B cell (primary cell): ENCODE data around the gene BIRC5. TPM values are rescaled to one million over a fixed set of nuclear protein-coding genes. Genes with fewer than 3 reads are reported as not detected.

Experiments
- ATAC-seq: fragments of 200-7000 bp; cut with Tn5 transposase; one replicate; pipeline ENCODE4 v1.10.0; 2021; ENCODE audit warnings: low read depth, mild to moderate bottlenecking, moderate number of reproducible peaks, moderate library complexity
- CTCF ChIA-PET: fragments of 350-600 bp; sonication (Branson Sonifier 250); formaldehyde crosslinking; loops from one replicate; lab custom pipeline; 2021; ENCODE audit warnings: antibody characterized with exemption, inconsistent platforms; lab: Charles Lee
- POLR2A ChIA-PET: fragments of 350-600 bp; sonication (Branson Sonifier 250); formaldehyde crosslinking; loops from one replicate; lab custom pipeline; 2021; ENCODE audit warnings: antibody characterized with exemption; lab: Charles Lee
- DNase-seq: peaks from one replicate; pipeline ENCODE4 v3.0.0; 2013
- H2AFZ ChIP-seq: 2 replicates; pipeline ENCODE4 v1.6.1; 2012; ENCODE audit warnings: mild to moderate bottlenecking, low read depth, low read length; ENCODE audit not compliant: insufficient read depth, poor library complexity, severe bottlenecking
- H3K27ac ChIP-seq, 2 donors: 1 replicate in 1 of 2; 2 replicates in 1 of 2; pipeline ENCODE4 v1.5.1; 2012 to 2013; ENCODE audit warnings: low read length in 2 of 2, mild to moderate bottlenecking in 2 of 2, moderate library complexity in 1 of 2
- H3K27me3 ChIP-seq, 4 experiments: fragments of 200-600 bp in 1 of 4; sonication (generic) in 1 of 4; replicated peaks in 1 of 4; 1 replicate in 2 of 4; 2 replicates in 2 of 4; pipeline versions ENCODE4 v1.6.1 to v1.7.0; 2013 to 2016; ENCODE audit warnings: low read length in 3 of 4, mild to moderate bottlenecking in 2 of 4, mixed read lengths in 1 of 4, moderate library complexity in 1 of 4; ENCODE audit not compliant: insufficient read depth in 4 of 4, control insufficient read depth in 3 of 4; ENCODE audit errors: control extremely low read depth in 1 of 4
- H3K36me3 ChIP-seq, 2 experiments: replicated peaks in 1 of 2; 1 replicate in 1 of 2; 2 replicates in 1 of 2; pipeline versions ENCODE4 v1.6.1 to v1.7.1; 2013; ENCODE audit warnings: low read length in 1 of 2; ENCODE audit not compliant: insufficient read depth in 2 of 2, control insufficient read depth in 1 of 2; ENCODE audit errors: control extremely low read depth in 1 of 2, extremely low read depth in 1 of 2
- H3K4me1 ChIP-seq, 2 donors: fragments of 200-600 bp in 1 of 2; sonication (generic) in 1 of 2; 1 replicate in 1 of 2; 2 replicates in 1 of 2; pipeline versions ENCODE4 v1.5.1 to v1.6.1; 2013 to 2017; ENCODE audit warnings: low read length in 2 of 2; ENCODE audit not compliant: control insufficient read depth in 2 of 2, insufficient read depth in 2 of 2
- H3K4me2 ChIP-seq: replicated peaks from 2 replicates; pipeline ENCODE3; 2012; ENCODE audit warnings: mild to moderate bottlenecking, low read depth, low read length; ENCODE audit not compliant: poor library complexity, severe bottlenecking
- H3K4me3 ChIP-seq, 5 experiments: fragments of 200-600 bp in 1 of 5; sonication (generic) in 1 of 5; 1 replicate in 3 of 5; 2 replicates in 2 of 5; pipeline versions ENCODE4 v1.5.1 to v1.7.0; 2011 to 2016; ENCODE audit warnings: low read length in 4 of 5, mild to moderate bottlenecking in 4 of 5, low read depth in 2 of 5, control low read depth in 1 of 5, moderate library complexity in 1 of 5; ENCODE audit not compliant: insufficient read depth in 1 of 5; ENCODE audit errors: control extremely low read depth in 1 of 5, extremely low read depth in 1 of 5
- H3K79me2 ChIP-seq: fragments of 200-600 bp; sonication (generic); one replicate; pipeline ENCODE4 v1.6.0; 2016; ENCODE audit warnings: low read length; ENCODE audit not compliant: control insufficient read depth, insufficient read depth
- H3K9ac ChIP-seq: fragments of 200-600 bp; sonication (generic); 2 replicates; pipeline ENCODE4 v1.6.1; 2017; ENCODE audit warnings: mild to moderate bottlenecking, low read length, moderate library complexity
- H3K9me3 ChIP-seq, 3 donors: one replicate each; pipeline versions ENCODE4 v1.6.1 to v1.7.1; 2013; ENCODE audit warnings: low read length in 2 of 3; ENCODE audit not compliant: control insufficient read depth in 2 of 3, insufficient read depth in 1 of 3; ENCODE audit errors: control extremely low read depth in 1 of 3
- H4K20me1 ChIP-seq: 2 replicates; pipeline ENCODE4 v1.6.0; 2012; ENCODE audit warnings: mild to moderate bottlenecking, low read length; ENCODE audit not compliant: insufficient read depth, control insufficient read depth, poor library complexity, severe bottlenecking
- H3K27ac Mint-ChIP-seq: one replicate; pipeline ENCODE4 v1.8.0; 2021; ENCODE audit warnings: mixed read lengths
- H3K27me3 Mint-ChIP-seq: one replicate; pipeline ENCODE4 v1.8.0; 2021; ENCODE audit warnings: mixed read lengths
- H3K4me1 Mint-ChIP-seq: one replicate; pipeline ENCODE4 v1.8.0; 2021; ENCODE audit warnings: mixed read lengths
- H3K4me3 Mint-ChIP-seq: one replicate; pipeline ENCODE4 v1.8.0; 2021; ENCODE audit warnings: mixed read lengths
- H3K9me3 Mint-ChIP-seq: one replicate; pipeline ENCODE4 v1.8.0; 2022; ENCODE audit warnings: mixed read lengths; ENCODE audit not compliant: insufficient read depth
- EZH2 ChIP-seq: IDR thresholded peaks from 2 replicates; pipeline ENCODE4 v1.6.1; 2012; ENCODE audit warnings: borderline replicate concordance, low read depth, mild to moderate bottlenecking, moderate library complexity, low read length; ENCODE audit not compliant: insufficient read depth, poor library complexity, severe bottlenecking
- WGBS: methylation state at CpG from one replicate; pipeline ENCODE4 v1.1.5; 2013; ENCODE audit warnings: missing lambda C conversion rate; ENCODE audit not compliant: insufficient coverage; 5-methylcytosine and 5-hydroxymethylcytosine counted together
- intact Hi-C: fragments of 100-400 bp; cut with micrococcal nuclease; formaldehyde crosslinking; loops from one replicate; pipeline ENCODE4 v1.10.0; 2022
- polyA plus RNA-seq: library from polyadenylated mRNA; depleted of rRNA; stranded (reverse); fragments of >200 nt; gene quantifications from 2 replicates; pipeline ENCODE4 v1.2.3, GENCODE V29; 2012
- total RNA-seq, 2 donors: library from RNA; stranded (reverse); fragments of 120-200 nt in 1 of 2; gene quantifications; 1 replicate in 1 of 2; 2 replicates in 1 of 2; pipeline versions ENCODE4 v1.2.3 to v1.2.4, GENCODE V29; 2013 to 2022
- TF ChIP-seq, protein P1 (sequence below): fragments of 200-600 bp; IDR thresholded peaks from one replicate; pipeline ENCODE4 v1.8.0; 2022; ENCODE audit warnings: antibody characterized with exemption, mild to moderate bottlenecking

Gene BIRC5
- total and polyA plus RNA-seq, 2 donors (not counting 1 experiment from before 2014, with no cell fraction given): 0.33 to 0.84 TPM

DNA sequence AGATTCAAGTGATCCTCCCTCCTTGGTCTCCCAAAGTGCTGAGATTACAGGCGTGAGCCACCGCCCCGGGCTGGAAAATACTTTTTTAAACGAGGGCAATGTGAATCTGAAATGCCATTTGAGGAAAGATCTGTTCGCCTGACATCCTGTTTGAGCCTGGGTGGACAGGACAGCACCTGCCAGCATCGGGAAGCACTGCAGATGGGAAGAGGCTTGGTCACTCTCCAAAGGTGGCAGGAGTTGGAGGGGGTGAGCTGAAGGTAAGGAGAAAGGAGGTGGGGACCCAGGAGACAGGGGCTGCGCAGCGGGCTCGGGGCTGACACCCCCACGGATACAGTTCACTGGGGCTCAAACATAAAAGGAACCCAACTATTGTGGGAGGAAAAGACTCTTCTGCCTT lies 3.9 kb upstream of the BIRC5 start:
- Histone ChIP-seq H3K9me3 (no peaks in the 10 kb centered on the region), H3K79me2 (peaks cover 10% of the 10 kb centered on the region), H3K4me3 (no peak overlapping the region), H3K27ac (no peak overlapping the region), H3K4me1 (peaks cover 4 to 8% of the 10 kb centered on the region in 2 donors), H3K4me2 (no peak overlapping the region), H2AFZ (no peak overlapping the region), H4K20me1 (no peaks in the 10 kb centered on the region), H3K27me3 (no peaks in the 10 kb centered on the region), H3K36me3 (no peaks in the 10 kb centered on the region), H3K9ac (no peak overlapping the region)
- POLR2A ChIA-PET: interaction anchor here (0.5 to 0.7 kb wide), 3 partner anchors 16 to 52 kb away, joined by 5 to 6 read pairs (median 5); no protein-coding TSS in a partner anchor
- Mint-ChIP-seq H3K9me3 (no peaks in the 10 kb centered on the region), H3K4me1 (peaks cover 7% of the 10 kb centered on the region), H3K4me3 (no peak overlapping the region), H3K27ac (no peak overlapping the region), H3K27me3 (no peaks in the 10 kb centered on the region)
- no peak for TF ChIP-seq EZH2
- TF ChIP-seq, protein P1, sequence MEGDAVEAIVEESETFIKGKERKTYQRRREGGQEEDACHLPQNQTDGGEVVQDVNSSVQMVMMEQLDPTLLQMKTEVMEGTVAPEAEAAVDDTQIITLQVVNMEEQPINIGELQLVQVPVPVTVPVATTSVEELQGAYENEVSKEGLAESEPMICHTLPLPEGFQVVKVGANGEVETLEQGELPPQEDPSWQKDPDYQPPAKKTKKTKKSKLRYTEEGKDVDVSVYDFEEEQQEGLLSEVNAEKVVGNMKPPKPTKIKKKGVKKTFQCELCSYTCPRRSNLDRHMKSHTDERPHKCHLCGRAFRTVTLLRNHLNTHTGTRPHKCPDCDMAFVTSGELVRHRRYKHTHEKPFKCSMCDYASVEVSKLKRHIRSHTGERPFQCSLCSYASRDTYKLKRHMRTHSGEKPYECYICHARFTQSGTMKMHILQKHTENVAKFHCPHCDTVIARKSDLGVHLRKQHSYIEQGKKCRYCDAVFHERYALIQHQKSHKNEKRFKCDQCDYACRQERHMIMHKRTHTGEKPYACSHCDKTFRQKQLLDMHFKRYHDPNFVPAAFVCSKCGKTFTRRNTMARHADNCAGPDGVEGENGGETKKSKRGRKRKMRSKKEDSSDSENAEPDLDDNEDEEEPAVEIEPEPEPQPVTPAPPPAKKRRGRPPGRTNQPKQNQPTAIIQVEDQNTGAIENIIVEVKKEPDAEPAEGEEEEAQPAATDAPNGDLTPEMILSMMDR: no peak
- DNase-seq: no peak
- WGBS: 90% methylated on average over 2 of the region's 10 CpGs
- intact Hi-C loops: no loop called here
- no peak for ATAC-seq
- CTCF ChIA-PET: no interaction called here

DNA sequence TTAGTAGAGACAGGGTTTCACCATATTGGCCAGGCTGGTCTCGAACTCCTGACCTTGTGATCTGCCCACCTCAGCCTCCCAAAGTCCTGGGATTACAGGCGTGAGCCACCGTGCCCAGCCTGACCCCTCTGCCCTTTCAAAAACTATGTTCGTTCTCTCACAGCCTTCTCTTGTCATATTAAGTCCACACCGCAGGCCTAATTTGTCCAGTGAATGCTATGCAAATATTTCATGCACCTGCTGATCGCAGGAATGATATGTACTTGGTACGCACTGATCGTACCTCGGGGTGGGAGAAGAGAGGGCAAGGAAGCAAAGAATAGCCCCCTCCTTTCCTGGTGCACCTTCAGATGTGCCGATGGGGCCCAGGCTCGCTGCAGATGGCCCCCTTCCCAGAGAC lies 3.0 kb upstream of the BIRC5 start:
- Histone ChIP-seq H3K9me3 (no peaks in the 10 kb centered on the region), H3K36me3 (no peaks in the 10 kb centered on the region), H3K27me3 (no peaks in the 10 kb centered on the region), H3K79me2 (peaks cover 11% of the 10 kb centered on the region), H3K9ac (no peak overlapping the region), H3K4me1 (peaks cover 4 to 8% of the 10 kb centered on the region in 2 donors), H3K4me3 (no peak overlapping the region), H2AFZ (no peak overlapping the region), H3K4me2 (no peak overlapping the region), H4K20me1 (no peaks in the 10 kb centered on the region), H3K27ac (no peak overlapping the region)
- CTCF ChIA-PET: no interaction called here
- no peaks in the 10 kb centered on the region for H3K9me3 Mint-ChIP-seq
- H3K4me3 Mint-ChIP-seq: no peak overlapping the region
- H3K27ac Mint-ChIP-seq: no peak overlapping the region
- no peak for DNase-seq
- 96% methylated on average over 10 of the region's 11 CpGs for WGBS
- peaks cover 7% of the 10 kb centered on the region for H3K4me1 Mint-ChIP-seq
- POLR2A ChIA-PET: interaction anchor here (0.7 kb wide), 1 partner anchor 15 kb away, joined by 6 read pairs; no protein-coding TSS in a partner anchor
- intact Hi-C loops: no loop called here
- no peaks in the 10 kb centered on the region for H3K27me3 Mint-ChIP-seq
- no peak for ATAC-seq
- no peak for TF ChIP-seq EZH2
- TF ChIP-seq, protein P1: no peak
